GOT3 (cell line): ENCODE measurements around the gene FOXP1.

Source experiments
- DNase-seq: peaks from one replicate; lab custom pipeline; 2025; ENCODE audit warnings: mixed read lengths; lab: John Stamatoyannopoulos, UW

Gene FOXP1

GRCh38 chr3:71102111-71102983 lies 481.2 kb downstream of the FOXP1 start:
- DNase-seq = no peak

- no peak for DNase-seq
These were observed 481.9 kb downstream of the FOXP1 start for GRCh38 chr3:71101626-71102025.

GRCh38 chr3:71101014-71101413 lies 482.5 kb downstream of the FOXP1 start:
- no peak for DNase-seq

GRCh38 chr3:71099997-71100719 lies 483.4 kb downstream of the FOXP1 start:
- no peak for DNase-seq

GRCh38 chr3:71097557-71097956 lies 486.0 kb downstream of the FOXP1 start:
- no peak for DNase-seq

- DNase-seq = no peak
These were observed 487.8 kb downstream of the FOXP1 start for GRCh38 chr3:71095511-71096291.

- no peak for DNase-seq
These were observed 488.8 kb downstream of the FOXP1 start for GRCh38 chr3:71094658-71095209.

- no peak for DNase-seq
These were observed 490.9 kb downstream of the FOXP1 start for GRCh38 chr3:71092665-71093064.

- DNase-seq = no peak
These were observed 493.3 kb downstream of the FOXP1 start for GRCh38 chr3:71090207-71090606.

GRCh38 chr3:71089271-71089847 lies 494.2 kb downstream of the FOXP1 start:
- DNase-seq = no peak

- DNase-seq = no peak
These were observed 494.8 kb downstream of the FOXP1 start for GRCh38 chr3:71088742-71089141.

- no peak for DNase-seq
These were observed 495.4 kb downstream of the FOXP1 start for GRCh38 chr3:71088019-71088708.

GRCh38 chr3:71087143-71088018 lies 496.1 kb downstream of the FOXP1 start:
- DNase-seq = no peak

GRCh38 chr3:71086777-71087142 lies 496.8 kb downstream of the FOXP1 start:
- DNase-seq = no peak

- no peak for DNase-seq
These were observed 499.8 kb downstream of the FOXP1 start for GRCh38 chr3:71083726-71084131.

- DNase-seq = no peak
These were observed 500.7 kb downstream of the FOXP1 start for GRCh38 chr3:71082833-71083232.

GRCh38 chr3:71080517-71081083 lies 502.9 kb downstream of the FOXP1 start:
- no peak for DNase-seq

- DNase-seq = no peak
These were observed 504.6 kb downstream of the FOXP1 start for GRCh38 chr3:71078723-71079525.

- no peak for DNase-seq
These were observed 505.3 kb downstream of the FOXP1 start for GRCh38 chr3:71078199-71078598.
